Stimulated activated CD8-positive, alpha-beta memory T cell treated with anti-CD3 and anti-CD28 coated beads, Interleukin-7, amount 100 ng/mL, for 4 hours (primary cell): ENCODE data around the gene CELSR2.
"Not testable (repeated sequence)": the region's sequence is repeated elsewhere in the genome, so short reads cannot be mapped to it uniquely, and the experiment has no call there.

Source experiments
- DNase-seq, 2 donors: peaks; one replicate each; pipeline ENCODE4 v3.0.0-alpha.2; 2020; ENCODE audit warnings: low read depth in 2 of 2

CELSR2 gene

DNA sequence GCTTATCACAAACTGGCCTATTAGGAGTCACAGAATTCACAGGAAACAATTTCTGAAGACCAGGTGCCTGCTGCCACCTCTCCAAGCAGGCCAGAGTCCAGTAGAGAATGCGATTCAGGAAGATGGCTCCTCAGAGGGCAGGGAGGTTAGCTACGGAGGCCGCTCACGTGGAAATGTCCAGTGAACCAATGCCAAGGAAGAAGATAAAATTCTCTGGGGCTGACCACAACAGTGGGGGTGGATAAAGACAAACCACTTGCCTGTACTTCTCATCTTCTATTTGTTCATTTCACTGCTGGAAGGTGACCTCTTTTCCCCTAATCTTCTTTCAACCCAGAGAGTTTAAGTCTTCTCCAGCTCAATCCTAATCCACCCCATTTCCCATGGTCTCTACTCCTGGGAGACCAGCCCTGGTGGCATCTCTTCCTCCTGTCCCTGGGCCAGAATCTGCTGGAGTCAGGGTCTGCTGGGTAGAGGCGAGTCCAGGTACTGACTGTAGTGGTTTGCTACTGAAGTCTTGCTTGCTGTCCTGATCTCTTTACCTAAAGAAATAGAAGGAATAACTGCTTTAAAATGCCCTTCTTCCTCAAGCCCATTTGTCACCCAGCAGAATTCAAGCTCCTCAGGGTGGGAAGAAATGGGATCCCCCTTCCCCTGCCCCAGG is 30.4 kb downstream of the CELSR2 start:
- DNase-seq, result no peak

DNA sequence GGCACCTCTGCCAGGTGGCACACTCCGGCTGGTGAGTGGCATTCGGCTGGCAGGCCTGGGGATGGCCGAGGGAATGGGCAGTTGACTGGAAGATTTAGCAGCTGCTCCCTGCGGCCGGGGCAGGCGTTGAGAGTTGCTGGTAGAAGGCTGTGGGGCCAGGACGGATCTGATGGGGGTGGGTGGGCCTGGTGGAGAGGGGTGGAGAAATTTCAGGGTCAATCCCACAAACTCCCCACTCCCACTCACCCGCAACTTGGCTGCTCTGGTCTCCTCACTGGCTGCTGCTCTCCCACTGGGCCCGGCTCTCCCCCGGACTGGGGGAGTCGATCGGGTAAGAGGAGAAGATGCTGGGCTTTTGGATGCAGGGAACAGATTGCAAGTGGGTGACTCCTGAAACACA is 31.5 kb downstream of the CELSR2 start:
- no peak for DNase-seq

DNA sequence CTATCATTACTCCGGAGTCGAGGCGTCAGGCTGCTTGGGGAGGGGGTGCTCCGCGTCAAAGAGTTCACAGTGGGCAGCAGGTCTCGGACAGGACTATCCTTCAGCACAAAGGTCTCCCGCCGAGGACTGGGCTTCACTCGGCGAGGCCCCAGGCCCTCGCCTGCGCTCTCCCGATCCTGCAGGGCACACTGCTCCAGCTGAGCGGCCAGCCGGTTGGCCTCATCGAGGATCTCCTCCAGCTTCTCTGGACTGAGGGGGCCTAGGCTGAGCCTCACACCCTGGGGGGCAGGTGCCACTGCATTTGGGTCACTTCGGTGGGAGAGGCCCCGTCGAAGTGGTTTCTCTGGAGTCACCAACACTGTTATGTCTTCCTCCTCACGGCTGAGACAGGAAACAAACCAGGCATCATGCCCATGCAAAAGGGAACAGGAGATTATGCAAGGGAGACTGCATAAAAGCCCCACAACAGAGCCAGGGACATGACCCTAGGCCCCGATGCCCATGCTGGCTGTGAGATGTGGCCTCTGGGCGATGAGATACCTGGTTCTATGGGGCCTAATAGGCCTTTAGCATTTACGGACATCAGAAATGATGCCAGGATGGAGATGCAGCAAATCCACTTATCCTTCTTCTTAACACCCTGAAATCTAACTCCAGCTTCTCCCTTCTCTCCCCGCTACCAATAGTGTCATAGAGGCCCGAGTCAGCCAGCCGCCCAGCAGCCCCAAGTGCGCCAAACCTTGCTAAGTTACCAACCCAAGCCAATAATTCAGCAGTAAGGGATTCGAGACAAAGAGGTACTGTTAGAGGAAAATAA is 32.5 kb downstream of the CELSR2 start:
- no peak for DNase-seq

DNA sequence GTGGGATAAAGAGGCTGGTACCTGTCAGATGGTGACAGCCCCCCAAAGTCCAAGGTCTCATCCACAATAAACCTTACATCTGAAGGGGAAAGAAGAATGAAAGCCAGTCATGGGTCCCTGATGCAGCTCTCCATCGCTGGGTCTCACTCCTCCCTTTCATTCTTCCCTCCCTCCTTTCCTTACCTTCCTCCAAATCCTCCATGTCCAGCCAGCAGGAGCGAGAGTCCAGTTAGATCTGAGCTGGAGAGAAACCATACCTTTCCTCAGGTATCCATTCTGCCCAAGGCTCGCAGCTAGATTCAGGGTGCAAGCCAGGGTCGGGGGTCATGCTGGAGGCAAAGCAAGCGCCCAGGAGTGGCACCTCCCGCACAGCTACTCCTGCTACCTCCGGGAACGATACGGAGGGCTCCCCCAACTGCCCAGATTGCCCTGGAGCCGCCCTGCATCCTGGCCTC is 33.2 kb downstream of the CELSR2 start:
- no peak for DNase-seq

DNA sequence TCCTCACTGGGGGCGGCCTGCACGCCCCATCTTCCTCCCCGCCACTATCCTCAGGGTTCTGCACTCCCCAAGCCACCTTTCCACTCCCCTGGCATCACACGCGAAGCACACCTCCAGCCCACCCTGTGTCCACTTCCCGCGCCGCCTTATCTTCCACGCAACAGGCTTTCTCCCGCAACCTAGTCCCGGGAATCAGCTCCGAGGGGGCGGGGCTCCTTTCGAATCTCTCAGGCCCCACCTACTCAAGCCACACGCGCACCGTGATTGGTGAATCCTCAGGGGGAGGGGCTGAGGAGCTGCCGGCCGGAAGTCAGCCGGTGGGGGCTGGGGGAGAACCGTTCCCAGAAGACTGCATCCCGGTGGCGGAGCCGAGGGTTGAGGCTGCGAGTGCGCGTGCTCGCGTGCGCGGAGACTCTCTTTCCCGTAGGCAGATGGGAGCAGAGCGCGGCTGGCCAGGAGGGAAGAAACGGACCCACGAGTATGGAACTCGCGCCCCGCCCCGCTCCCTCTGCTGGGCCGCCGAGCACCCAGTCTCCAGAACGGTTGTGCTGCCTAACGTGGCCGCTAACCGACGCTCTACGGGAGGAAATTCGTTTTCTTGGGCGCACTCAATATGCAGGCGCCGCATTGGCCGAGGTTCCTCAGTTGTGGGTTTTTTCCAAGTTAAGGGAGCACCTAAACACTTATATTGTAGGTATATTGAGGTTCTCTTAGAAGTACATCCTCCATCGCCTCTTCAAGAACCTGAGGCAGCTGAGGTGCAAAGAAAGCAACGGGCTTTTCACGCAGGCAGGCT is 33.8 kb downstream of the CELSR2 start, which contains the start of gene PSRC1:
PSRC1 (minus strand) TSS at position 194 of the 796 bp plus-strand sequence.
- peak; percentile 81 to 82 for DNase-seq

DNA sequence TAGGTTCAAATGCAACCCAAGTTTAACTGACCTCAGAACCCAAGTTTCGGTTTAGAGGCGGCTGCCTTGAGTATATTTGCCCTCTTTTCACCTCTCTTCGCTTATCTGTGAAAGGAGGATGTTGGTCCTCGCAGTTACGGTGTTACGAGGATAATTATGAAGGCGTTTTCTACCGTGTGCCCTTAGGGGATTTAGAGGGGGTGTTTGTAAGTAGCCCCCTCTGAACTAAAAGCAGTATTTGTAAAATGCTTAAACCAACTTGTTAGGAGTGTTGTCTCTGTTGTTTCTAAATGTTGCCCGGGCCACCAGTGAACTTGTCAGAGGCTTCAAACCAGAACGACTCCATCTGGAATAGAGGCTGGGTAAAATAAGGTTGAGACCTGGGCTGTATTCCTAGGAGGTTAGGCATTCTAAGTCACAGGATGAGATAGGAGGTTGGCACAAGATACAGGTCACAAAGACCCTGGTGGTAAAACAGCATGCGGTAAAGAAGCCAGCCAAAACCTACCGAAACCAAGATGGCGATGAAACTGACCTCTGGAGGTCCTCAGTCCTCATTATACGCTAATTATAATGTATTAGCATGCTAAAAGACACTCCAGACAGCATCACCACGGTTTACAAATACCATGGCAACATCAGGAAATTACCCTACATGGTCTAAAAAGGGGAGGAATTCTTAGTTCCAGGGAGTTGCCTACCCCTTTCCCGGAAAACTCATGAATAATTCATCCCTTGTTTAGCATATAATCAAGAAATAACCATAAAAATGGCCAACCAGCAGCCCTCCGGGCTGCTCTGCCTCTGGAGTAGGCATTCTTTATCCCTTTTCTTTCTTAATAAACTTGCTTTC is 34.6 kb downstream of the CELSR2 start:
- no peak for DNase-seq

DNA sequence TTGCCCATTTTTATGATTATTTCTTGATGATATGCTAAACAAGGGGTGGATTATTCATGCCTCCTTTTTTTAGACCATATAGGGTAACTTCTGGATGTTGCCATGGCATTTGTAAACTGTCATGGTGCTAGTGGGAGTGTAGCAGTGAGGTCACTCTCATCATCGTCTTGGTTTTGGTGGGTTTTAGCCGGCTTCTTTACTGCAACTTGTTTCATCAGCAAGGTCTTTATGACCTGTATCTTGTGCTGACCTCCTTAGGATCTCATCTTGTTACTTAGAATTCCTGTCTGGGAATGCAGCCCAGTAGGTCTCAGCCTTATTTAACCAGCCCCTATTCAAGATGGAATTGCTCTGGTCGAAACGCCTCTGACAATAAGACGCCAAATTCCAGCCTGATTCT is 37.4 kb downstream of the CELSR2 start:
- not testable (repeated sequence) for DNase-seq

DNA sequence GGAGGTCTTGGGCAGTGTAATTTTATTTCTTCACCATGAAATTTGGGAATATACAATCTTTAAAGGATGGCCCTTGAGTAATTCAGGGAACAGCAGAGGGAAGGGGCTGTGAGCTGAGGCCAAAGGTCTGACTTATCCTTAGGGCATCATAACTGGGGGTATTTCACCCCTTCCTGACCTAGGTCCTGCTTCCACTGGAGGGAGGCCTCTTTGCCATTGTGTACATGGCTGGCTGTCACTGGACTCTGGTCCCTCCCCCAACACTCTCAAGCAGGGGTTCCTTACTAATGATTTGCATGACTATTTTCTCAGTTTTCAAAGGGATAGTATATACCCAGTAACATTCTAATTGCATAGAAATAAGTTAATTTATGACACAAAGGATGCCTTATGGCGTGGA is 40.8 kb downstream of the CELSR2 start:
- no peak for DNase-seq

DNA sequence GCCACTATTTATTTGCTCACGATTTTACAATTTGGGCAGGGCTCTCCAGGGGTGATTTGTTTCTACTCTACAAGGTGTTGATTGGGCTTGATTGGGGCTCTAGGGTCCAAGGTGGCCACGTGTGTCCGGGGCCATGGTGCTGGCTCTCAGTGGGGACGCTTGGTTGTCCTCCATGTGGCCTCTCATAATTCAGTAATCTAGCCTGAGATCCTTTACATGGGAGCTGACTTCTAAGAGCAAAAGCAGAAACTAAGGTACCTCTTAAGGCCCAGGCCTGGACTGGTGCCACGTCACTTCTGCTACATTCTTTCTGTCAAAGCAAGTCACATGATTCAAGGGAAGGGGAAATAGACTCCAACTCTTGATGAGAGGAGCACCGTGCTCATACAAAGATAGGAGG is 41.7 kb downstream of the CELSR2 start:
- DNase-seq, result no peak

DNA sequence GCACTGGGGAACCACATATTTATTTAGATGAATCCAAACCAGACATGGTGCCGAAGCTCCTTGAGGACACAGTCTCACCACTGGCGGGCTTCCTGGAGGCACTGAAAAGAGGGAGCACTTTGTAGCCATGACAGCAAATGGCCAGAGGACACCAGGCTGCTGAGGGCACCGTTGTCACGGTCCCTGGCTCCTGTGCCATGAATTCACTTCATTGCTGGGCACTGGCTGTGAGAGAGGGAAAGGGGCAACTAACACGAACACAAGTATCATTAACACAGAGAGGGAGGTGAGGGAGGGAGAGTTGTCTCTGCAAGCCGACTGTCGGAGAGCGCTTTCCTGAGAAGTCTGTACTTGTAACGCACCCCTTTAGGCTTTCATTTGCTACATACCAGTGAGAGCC is 43.0 kb downstream of the CELSR2 start:
- no peak for DNase-seq

DNA sequence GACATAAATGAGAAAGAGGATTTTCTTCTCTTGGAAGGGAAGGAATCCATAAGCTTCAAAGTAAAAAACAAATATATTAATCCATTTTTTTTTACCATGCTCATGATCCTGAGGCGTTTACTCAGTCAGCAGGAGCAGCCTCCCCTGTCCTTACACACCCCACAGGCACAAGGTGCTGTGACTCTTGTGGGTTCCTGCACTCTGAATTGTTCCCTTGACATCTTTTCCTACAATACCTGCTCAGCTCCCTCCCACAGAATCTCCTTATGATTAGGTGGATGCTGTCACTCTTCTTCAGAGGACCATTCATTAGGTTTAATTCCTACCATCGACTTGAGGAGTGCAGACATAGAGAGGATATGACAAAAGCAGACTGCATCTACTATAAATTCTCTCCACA is 43.7 kb downstream of the CELSR2 start:
- DNase-seq, result no peak

DNA sequence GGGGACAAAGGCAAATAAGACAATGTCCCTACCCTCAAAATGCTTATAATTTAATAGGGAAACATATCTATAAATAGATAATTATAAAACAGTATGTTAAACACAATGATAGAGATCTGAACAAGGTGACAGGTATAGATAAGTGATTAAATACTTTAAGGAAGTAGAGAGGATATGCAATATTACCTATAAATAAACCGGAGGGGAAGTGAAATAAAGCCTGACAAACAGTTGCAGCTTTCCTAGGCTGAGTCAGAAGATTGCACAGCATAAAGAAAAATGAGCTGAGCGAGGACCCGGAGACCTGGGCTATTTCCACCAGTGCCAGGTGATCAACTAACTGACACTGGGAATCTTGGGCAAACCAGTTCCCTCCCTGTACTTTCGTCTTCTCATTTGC is 45.1 kb downstream of the CELSR2 start:
- no peak for DNase-seq

DNA sequence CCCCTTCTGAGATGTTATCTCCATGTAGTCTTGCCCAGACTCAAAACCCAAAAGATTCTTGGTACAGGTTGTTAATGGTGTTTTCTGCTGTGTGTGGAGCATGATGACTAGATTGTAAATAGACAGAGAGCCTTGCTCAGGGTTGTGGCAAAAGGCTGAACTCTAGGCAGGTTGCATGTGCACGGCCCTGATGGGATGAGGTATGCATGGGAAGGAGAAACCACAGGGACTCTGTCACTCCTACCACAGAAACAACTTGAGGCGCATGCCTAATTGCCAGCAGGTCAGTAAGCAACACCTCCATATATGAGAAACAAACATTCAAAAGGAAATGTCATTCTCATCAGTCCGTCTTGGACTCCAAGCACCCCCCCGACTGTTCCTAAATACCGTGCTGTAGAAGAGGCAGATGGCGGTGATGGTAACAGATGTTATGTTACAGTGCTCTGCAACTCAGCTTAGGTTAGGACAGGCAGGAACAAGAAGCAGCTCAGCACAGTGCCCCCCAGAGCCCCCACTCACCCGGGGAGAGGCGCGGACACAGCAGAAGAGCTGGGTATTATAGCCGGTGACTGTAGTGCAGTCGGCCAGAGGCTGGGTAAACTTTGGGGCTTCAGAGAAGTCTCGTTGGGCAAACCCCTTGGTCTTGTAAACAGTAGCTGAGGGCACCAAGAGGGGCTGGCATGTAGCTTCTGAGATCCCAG is 46.5 kb downstream of the CELSR2 start:
- DNase-seq, result no peak

DNA sequence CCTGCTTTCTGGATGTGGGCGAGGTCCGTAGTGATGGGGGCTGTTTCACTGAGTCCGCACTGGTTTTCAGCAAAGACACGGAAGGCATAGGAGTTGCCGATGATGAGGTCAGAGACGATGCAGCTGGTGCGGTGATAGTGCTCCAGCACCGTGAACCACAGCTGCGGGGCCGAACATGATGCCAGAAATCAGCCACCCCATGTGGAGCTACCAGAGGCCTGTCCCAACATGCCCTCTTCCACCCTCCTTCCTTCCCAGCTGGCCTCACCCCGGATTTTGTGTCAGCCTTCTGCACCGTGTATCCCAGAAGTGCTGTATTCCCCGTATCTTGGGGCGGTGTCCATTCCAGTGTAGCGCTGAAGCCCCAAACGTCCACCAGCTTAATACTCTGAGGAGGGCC is 47.4 kb downstream of the CELSR2 start:
- no peak for DNase-seq

DNA sequence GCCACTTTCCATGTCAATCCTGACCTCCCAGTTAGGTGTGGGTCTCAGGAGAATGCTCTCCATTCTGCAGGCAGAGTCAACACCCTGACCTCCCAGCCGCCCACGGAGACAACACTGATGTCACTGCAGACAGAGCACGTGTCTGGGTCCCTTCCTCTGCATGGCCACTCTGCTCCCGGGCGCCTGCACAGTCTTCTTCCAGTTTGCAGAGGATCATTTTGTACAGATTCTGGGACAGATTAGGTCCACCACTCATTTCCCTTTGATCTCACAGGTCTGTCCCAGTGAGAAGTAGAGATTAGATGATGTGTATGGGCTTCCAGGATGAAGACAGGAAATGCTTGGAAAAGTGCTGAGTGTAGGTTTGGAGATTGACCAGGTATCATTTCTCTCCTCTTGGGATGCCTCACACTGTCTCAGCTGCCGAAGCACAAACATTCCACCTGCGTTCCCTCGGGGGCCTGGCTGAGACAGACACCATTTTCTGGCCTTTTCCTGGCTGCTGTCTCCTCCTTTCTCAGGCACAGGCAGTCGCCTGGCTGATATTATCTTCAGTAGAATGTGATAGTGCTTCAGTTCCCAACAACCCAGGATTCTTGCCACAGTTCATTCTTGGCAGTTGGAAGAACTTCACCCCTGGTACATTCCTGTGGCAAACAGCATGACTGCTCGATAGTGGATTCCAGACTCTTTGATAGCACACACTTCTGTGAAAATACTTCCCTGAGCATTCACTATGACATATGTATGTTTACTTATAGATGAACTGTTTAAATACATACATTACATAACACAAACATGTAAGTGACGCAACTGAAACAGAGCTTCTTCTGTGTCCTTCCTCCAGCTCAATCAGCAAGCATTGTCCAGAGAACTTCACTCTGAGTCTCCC is 49.6 kb downstream of the CELSR2 start:
- no peak for DNase-seq

DNA sequence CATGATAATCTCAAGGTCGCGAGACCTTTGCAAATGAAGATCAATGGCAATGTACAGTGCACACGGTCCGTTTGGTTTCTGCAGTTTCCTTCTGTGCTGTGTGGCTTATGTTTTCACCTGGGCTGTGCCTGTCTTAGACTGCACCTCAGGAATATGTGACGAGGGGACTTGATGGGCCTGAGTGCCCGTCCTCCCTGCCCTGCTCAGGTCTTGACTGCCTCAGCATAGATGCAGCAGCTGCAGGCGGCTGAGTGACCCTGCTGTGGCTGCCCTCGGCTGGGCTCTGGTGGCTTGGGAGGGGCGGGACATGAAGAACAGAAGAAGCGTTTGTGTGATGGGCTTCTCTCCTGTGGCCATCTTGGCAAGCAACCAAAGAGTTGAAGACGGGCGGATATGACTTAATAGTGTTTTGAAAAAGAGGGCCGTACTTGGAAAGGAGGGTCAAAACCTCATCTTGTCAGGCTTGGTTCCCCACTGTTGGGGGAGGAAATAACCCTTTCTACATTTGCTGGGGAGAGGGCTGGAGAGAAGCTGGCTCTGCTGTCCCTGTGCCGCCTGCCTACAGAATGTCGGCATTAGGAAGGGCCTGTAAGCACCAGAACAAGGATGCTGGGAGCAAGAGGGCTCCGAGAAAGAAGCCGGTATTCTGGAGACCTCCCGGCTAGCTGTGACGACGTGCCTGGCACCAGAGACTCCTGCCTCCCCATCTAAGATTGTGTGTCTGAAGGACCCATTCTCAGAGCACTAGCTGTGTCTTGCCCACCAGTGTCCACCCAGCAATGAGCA is 50.4 kb downstream of the CELSR2 start:
- no peak for DNase-seq

DNA sequence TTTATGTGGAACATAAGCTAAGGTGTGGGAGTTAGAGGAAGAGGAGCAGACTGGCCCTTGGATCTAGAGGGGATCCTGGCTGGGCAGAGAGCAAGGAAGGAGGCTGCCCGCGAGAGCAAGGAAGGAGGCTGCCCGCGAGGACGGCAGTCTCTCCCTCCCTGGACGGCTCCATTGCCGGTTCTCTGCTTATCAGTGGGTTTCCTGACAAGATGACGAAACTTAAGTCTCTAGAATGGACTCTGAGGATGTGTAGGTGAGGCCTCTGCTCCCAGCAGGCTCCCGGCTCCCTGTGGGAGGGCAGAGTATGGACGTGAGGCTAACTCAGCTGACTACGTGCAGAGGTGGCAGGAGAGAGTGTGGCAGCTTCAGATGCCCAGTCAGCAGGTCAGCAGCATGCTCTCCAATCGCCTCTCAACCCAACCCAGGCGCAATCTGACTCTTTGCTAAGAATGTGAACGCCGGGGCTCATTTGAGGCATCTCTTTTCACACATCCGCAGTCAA is 51.4 kb downstream of the CELSR2 start:
- no peak for DNase-seq

DNA sequence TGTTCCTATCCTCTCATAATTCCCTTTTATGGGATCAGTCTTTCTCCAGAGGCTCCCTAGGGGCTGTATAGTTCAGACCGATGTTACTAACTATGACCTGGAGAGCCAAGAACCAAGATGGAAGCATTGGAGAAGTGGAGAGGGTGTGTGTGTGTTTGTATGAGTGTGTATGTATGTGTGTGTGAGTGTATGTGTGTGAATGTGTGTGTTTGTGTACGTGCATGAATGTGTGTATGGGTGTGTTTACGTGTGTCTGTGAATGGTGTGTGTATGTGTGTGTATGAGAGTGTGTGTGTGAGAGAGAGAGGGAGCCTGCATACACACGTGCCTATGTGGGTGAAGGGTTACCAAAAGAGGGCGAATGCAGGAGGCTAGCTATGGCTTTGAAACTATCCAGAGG is 52.5 kb downstream of the CELSR2 start:
- DNase-seq, result no peak
